GM04504 (cell line): ENCODE data around the gene DGKB.

Source experiments
- DNase-seq: peaks from one replicate; pipeline ENCODE4 v3.0.0-alpha.2; 2012; ENCODE audit warnings: low read depth

DGKB gene

GRCh38 chr7:14902589-14903067 is at the start of gene DGKB:
Gene DGKB, minus strand, starts transcription at chr7:14902751.
- peak; percentile 53 for DNase-seq

GRCh38 chr7:14950013-14950412 is 47.5 kb upstream of the DGKB start:
- no peak for DNase-seq

DNA sequence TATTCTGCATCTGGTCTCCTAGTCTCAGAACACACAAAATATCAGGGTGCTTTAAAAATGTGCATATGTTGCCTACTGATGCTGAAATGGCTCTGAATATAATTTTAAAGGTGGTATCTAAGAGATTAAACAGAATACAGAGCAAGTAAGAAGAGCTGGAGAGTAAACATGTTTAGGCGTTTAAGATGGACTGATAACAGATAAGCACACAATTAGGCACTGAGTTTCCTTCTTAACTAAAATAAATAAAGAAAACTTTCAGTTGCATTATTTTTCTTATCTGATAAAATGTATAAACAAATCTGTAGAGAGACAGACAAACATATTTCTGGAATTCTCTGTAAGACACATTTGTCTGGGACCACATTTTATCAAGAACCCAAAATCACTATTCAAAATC is 35.6 kb upstream of the DGKB start:
- DNase-seq, result no peak

GRCh38 chr7:14937581-14937980 is 35.0 kb upstream of the DGKB start:
- DNase-seq, result no peak

DNA sequence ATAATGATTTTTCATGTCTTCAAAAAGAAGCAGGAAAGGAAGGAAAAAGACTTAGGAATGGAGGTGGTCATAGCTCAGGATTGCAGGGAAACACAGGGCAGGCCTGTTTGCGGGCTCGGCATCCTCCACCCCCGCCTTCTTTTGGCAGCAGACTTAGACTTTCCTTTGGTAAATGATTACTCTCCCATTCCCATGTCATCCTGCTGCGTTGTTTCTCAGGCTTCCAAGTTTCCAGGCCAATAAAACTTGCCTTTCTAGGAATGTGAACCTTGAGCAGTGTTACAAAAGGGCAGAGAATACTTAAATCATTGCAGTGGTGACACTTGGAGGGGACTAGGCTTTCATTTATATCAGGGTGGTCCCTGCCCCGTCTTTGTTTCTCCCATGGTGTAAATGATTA is 34.0 kb upstream of the DGKB start:
- DNase-seq, result peak; percentile 71

GRCh38 chr7:14934839-14935238 is 32.3 kb upstream of the DGKB start:
- DNase-seq, result no peak

GRCh38 chr7:14931511-14932215 is 29.1 kb upstream of the DGKB start:
- no peak for DNase-seq

DNA sequence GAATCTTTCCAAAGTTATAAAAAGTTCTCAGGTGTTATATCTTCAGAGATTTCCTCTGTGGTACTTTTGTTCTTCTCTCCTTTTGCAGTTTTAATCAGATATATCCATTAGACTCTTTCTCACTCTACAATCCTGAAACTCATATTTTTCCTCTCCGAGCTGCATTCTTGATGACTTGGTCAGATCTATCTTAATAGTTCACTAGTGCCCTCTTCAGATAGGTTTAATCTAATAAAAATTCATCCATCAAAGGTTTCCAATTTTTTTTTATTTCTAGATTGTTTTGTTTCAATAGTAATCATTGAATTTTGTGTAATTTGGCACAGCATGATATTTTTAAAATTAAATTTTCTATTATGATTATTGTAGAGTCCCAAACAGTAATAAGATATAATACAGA is 21.8 kb upstream of the DGKB start:
- no peak for DNase-seq

GRCh38 chr7:14911077-14911476 is 8.5 kb upstream of the DGKB start:
- DNase-seq, result no peak

DNA sequence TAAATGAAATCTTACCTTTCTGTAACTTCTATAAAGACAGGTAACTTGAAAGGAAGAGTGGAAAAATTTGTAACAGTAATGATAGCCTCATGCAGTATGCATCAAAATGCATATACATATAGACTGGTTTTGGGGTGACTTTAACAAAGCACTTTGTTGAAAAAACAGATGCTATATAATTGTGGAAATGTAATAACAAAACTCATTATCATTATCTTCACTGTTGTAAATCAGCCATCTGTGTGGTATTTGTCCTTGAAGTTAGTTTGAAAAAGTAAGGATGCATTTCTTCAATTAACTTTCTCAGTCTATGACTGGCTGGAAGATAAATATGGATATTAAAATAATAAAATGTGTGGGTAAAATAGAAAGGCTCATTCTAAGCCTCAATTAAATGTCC is 6.1 kb upstream of the DGKB start:
- DNase-seq, result no peak

DNA sequence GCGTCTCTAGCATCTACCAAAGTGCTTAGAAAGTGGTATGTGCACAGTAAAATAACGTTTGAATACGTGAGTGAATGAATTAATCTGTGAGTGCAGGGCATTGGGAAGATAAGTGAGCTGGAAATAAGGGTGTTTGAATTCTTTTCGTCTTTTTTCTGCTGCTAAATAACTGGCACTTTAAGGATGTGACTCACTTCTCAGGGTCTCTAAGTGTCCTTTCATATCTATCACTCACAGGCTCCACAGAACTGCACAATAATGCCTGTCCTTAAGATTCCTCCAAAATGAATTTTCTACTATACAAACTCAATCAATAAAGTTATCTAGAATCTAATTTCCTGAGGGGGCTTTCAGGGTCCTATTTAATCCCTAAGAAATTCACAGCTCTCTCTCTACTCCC is 3.2 kb upstream of the DGKB start:
- no peak for DNase-seq

DNA sequence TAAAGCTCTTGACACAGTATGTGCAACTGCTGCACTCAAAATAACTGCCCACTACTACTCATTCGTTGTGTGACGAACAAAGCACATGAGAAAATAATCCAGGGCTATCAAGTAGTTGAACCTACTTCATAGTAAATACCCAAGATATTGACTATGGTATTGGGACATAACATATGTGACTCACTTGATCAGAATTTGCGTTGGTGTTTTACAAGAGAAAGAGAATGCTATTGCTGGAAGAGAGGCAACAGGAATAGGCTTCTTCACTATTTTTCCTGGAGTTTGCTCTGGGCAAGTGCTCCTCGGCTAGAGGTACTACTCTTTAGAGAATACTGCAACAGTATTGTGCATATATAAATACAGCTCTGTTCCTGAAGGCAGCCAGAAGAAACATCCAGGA is 2.5 kb downstream of the DGKB start:
- DNase-seq, result no peak

GRCh38 chr7:14899030-14899429 is 3.5 kb downstream of the DGKB start:
- DNase-seq, result no peak

- DNase-seq, result no peak
Observed at GRCh38 chr7:14896461-14896860, 6.1 kb downstream of the DGKB start.

GRCh38 chr7:14894826-14895225 is 7.7 kb downstream of the DGKB start:
- no peak for DNase-seq

- no peak for DNase-seq
Observed at GRCh38 chr7:14892961-14893360, 9.6 kb downstream of the DGKB start.

DNA sequence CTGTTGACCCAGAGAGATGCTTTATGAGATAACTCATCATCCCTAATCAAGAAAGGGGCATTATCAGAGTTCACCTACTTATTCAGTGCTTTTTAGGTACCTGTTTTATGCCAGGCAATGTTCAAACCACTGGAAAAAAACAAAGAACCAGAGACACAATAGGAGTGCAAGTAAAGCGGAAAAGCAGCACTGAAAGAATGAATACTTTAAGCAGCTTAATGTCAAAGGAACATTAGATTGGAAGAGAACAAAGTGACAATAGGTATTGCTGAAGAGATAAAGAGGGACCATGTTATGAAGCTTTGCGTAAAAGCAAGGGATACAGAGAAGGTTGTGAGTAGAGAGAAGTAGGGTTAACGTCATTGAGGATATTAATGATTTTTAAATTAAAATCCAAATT is 11.3 kb downstream of the DGKB start:
- DNase-seq, result no peak

GRCh38 chr7:14888962-14889361 is 13.6 kb downstream of the DGKB start:
- DNase-seq, result peak; percentile 42

DNA sequence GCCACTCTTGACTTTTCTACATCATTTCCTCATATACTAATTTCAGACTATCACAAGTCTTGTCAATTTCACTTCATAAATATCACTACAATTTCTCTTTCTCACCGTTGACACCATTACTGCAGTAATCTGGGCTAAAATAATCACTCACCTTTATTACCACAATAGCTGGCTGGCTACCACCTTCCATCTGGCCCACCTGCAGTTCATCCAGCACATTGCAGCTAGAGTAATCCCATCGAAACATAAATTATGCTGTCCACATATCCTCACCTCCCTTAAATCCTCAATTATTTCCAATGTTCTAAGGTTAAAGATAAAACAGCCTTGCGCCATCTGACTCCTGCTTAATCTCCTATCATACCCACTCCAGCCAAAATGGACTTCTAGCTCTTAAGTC is 16.0 kb downstream of the DGKB start:
- DNase-seq, result no peak

GRCh38 chr7:14875941-14876587 is 26.5 kb downstream of the DGKB start:
- DNase-seq, result no peak

- no peak for DNase-seq
Observed at GRCh38 chr7:14871880-14872279, 30.7 kb downstream of the DGKB start.

GRCh38 chr7:14870394-14870793 is 32.2 kb downstream of the DGKB start:
- DNase-seq, result no peak

GRCh38 chr7:14868937-14869336 is 33.6 kb downstream of the DGKB start:
- DNase-seq, result no peak

DNA sequence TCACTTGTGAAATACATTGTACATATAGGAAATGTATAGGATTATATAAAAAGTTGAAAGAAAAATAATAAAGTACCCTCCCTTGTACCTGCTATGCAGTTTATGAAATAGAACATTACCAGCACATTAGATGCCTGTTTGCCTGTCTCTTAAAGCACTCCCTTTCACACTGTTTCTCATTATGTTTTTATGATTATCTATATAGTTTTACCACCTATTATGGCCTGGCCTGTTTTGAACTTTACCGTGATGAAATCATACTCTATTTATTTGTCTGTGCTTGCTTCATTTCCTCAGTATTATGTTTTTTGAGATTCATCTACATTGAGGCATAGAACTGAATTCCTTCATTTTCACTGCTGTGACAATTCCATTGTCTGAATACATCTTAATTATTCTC is 41.1 kb downstream of the DGKB start:
- no peak for DNase-seq
